GM12878 (cell line): ENCODE results near the gene SSPN. TPM values are rescaled to one million over a fixed set of nuclear protein-coding genes. Genes with fewer than 3 reads are reported as not detected.

Source experiments
- ATAC-seq: fragments of 200-7000 bp; cut with Tn5 transposase; 3 replicates; pipeline ENCODE4 v1.9.1; 2020; ENCODE audit warnings: mild to moderate bottlenecking, moderate library complexity
- BruUV-seq: library from RNA; stranded (reverse); fragments of 400-500 nt; replicated peaks from 2 replicates; lab custom pipeline; 2021; lab: Mats Ljungman, UMichigan
- CTCF ChIA-PET: fragments of 300-600 bp; sonication (Branson Sonifier 250); formaldehyde crosslinking; extraction: SDS; loops from one replicate; lab custom pipeline; 2021; ENCODE audit warnings: inconsistent platforms; lab: Yijun Ruan, JAX
- POLR2A ChIA-PET: fragments of 350-600 bp; formaldehyde crosslinking; extraction: SDS; loops from one replicate; lab custom pipeline; 2021; ENCODE audit warnings: inconsistent platforms; lab: Charles Lee
- RAD21 ChIA-PET: fragments of 300-600 bp; sonication (Branson Sonifier 250); formaldehyde crosslinking; loops from one replicate; lab custom pipeline; 2023; ENCODE audit warnings: antibody characterized with exemption; ENCODE audit not compliant: unreplicated experiment; lab: Charles Lee
- SMC1A ChIA-PET: fragments of 300-600 bp; sonication (Branson Sonifier 250); formaldehyde crosslinking; loops from one replicate; lab custom pipeline; 2023; ENCODE audit not compliant: unreplicated experiment, uncharacterized antibody; lab: Charles Lee
- DNase-seq: peaks from one replicate; pipeline ENCODE4 v3.0.0-alpha.2; 2011; ENCODE audit warnings: low read depth, low spot score
- FAIRE-seq: peaks from 3 replicates; lab custom pipeline; 2011; peaks lifted over from hg19 to GRCh38; lab: Jason Lieb, UNC
- H2AFZ ChIP-seq: 2 replicates; pipeline ENCODE4 v1.6.0; 2011; ENCODE audit warnings: low read depth, low read length, control low read depth; ENCODE audit not compliant: control insufficient read depth
- H3K27ac ChIP-seq: 2 replicates; pipeline ENCODE4 v1.5.1; 2011; ENCODE audit warnings: control low read depth; ENCODE audit not compliant: control insufficient read depth, insufficient read depth
- H3K27me3 ChIP-seq, 2 experiments: replicated peaks in 1 of 2; 2 replicates each; pipeline versions ENCODE4 v1.6.0 to v1.6.1; 2011; ENCODE audit warnings: low read length in 1 of 2; ENCODE audit not compliant: control insufficient read depth in 2 of 2, insufficient read depth in 2 of 2
- H3K36me3 ChIP-seq, 2 experiments: 2 replicates each; pipeline ENCODE4 v1.5.1; 2011; ENCODE audit warnings: low read length in 1 of 2; ENCODE audit not compliant: control insufficient read depth in 2 of 2, insufficient read depth in 2 of 2
- H3K4me1 ChIP-seq: 2 replicates; pipeline ENCODE4 v1.6.1; 2011; ENCODE audit warnings: mild to moderate bottlenecking, low read length, moderate library complexity, mixed read lengths; ENCODE audit not compliant: control insufficient read depth, insufficient read depth
- H3K4me2 ChIP-seq: 2 replicates; pipeline ENCODE4 v1.6.0; 2011; ENCODE audit warnings: control low read depth; ENCODE audit not compliant: control insufficient read depth, insufficient read depth
- H3K4me3 ChIP-seq: fragments of 200-600 bp; sonication (generic); 2 replicates; pipeline ENCODE4 v1.5.1; 2016
- H3K79me2 ChIP-seq: 2 replicates; pipeline ENCODE4 v1.6.0; 2011; ENCODE audit warnings: low read length; ENCODE audit not compliant: control insufficient read depth, insufficient read depth
- H3K9ac ChIP-seq: 2 replicates; pipeline ENCODE4 v1.8.0; 2011; ENCODE audit warnings: low read length, control low read depth, mixed read lengths; ENCODE audit not compliant: control insufficient read depth, insufficient read depth
- H3K9me3 ChIP-seq: replicated peaks from 3 replicates; pipeline ENCODE4 v1.5.1; 2011; ENCODE audit warnings: mild to moderate bottlenecking, low read length; ENCODE audit not compliant: control insufficient read depth, insufficient read depth
- H4K20me1 ChIP-seq: 2 replicates; pipeline ENCODE4 v1.6.0; 2011; ENCODE audit not compliant: control insufficient read depth, insufficient read depth
- HDAC6 ChIP-seq: fragments of 200-600 bp; sonication (generic); IDR thresholded peaks from one replicate; pipeline ENCODE4 v1.8.0; 2017; ENCODE audit warnings: antibody characterized with exemption; ENCODE audit not compliant: unreplicated experiment
- MTA2 ChIP-seq: fragments of 450-650 bp; IDR thresholded peaks from 2 replicates; pipeline ENCODE4 v1.6.1; 2016; ENCODE audit warnings: low read depth, mild to moderate bottlenecking, moderate library complexity
- MXI1 ChIP-seq: fragments of 150-350 bp; IDR thresholded peaks from 2 replicates; pipeline ENCODE4 v1.6.1; 2011; ENCODE audit warnings: low read depth, mild to moderate bottlenecking, inconsistent platforms, low read length, improper control_type of control experiment
- NFYB ChIP-seq: IDR thresholded peaks from 2 replicates; pipeline ENCODE4 v1.6.1; 2011; ENCODE audit warnings: low read depth, mild to moderate bottlenecking, low read length, improper control_type of control experiment, moderate library complexity; ENCODE audit not compliant: insufficient read depth
- NR2C1 ChIP-seq: fragments of 450-650 bp; IDR thresholded peaks from 2 replicates; pipeline ENCODE4 v1.6.1; 2017; ENCODE audit warnings: antibody characterized with exemption, mild to moderate bottlenecking, moderate library complexity
- POU2F2 ChIP-seq: IDR thresholded peaks from 3 replicates; pipeline ENCODE4 v1.6.1; 2011; ENCODE audit warnings: low read depth, mild to moderate bottlenecking, low read length, borderline replicate concordance
- SRF ChIP-seq, 2 experiments: IDR thresholded peaks; 2 replicates each; pipeline ENCODE4 v1.6.1; 2011; ENCODE audit warnings: low read depth in 2 of 2, low read length in 2 of 2, mild to moderate bottlenecking in 1 of 2, moderate library complexity in 1 of 2
- ZBTB4 ChIP-seq: fragments of 450-650 bp; formaldehyde crosslinking; IDR thresholded peaks from 2 replicates; pipeline ENCODE4 v1.4.0; 2022; ENCODE audit warnings: mild to moderate bottlenecking, moderate library complexity
- ZNF207 ChIP-seq: fragments of 450-650 bp; IDR thresholded peaks from 2 replicates; pipeline ENCODE4 v1.6.1; 2014; ENCODE audit warnings: antibody characterized with exemption, mild to moderate bottlenecking, borderline replicate concordance
- WGBS: methylation state at CpG from one replicate; pipeline ENCODE4 v1.1.6; 2016; ENCODE audit warnings: low lambda C conversion rate; ENCODE audit not compliant: insufficient replicate concordance, insufficient coverage; ENCODE audit errors: missing lambda C conversion rate; 5-methylcytosine and 5-hydroxymethylcytosine counted together
- in situ Hi-C: fragments of 300-500 bp; cut with MboI; formaldehyde crosslinking; loops from 9 replicates; pipeline ENCODE4 v1.14.3; 2018; ENCODE audit warnings: mixed read lengths
- intact Hi-C: fragments of 100-400 bp; cut with micrococcal nuclease; formaldehyde crosslinking; loops from one replicate; pipeline ENCODE4 v1.14.2; 2022; ENCODE audit not compliant: unreplicated experiment
- polyA plus RNA-seq, 11 experiments: library from polyadenylated mRNA; depleted of rRNA in 4 of 11; unstranded in 6 of 11; stranded (reverse) in 5 of 11; fragments of >200 nt; fragmentation: Nextera tagmentation in 4 of 11; fragmentation: Illumina TruSeq in 1 of 11; extraction: Ambion mirVana in 4 of 11; extraction: Trizol in 1 of 11; gene quantifications; 1 replicate in 1 of 11; 2 replicates in 10 of 11; pipeline versions ENCODE4 v1.2.1 to v1.2.3, GENCODE V29; 2011 to 2016; ENCODE audit warnings: inconsistent platforms in 2 of 11, missing spikeins in 2 of 11, low read depth in 1 of 11
- total RNA-seq, 4 experiments: library from RNA; depleted of rRNA in 3 of 4; stranded (reverse); fragments of >200 nt in 3 of 4; fragmentation: Illumina TruSeq in 1 of 4; extraction: Trizol in 1 of 4; gene quantifications; 2 replicates each; pipeline versions ENCODE4 v1.2.1 to v1.2.3, GENCODE V29; 2013 to 2021
- TF ChIP-seq, protein P1 (sequence below): fragments of 450-650 bp; IDR thresholded peaks from 2 replicates; pipeline ENCODE4 v1.6.1; 2018; ENCODE audit warnings: borderline replicate concordance, mild to moderate bottlenecking; ENCODE audit not compliant: partially characterized antibody
- TF ChIP-seq, protein P2 (sequence below): fragments of 450-650 bp; formaldehyde crosslinking; IDR thresholded peaks from 2 replicates; pipeline ENCODE4 v1.4.0; 2020; ENCODE audit warnings: mild to moderate bottlenecking, moderate library complexity

Gene SSPN
- total and polyA plus RNA-seq, 10 of the 15 experiments (the other 5 are each of a cell fraction or from before 2014, with no cell fraction given) = 0.04 to 0.41 (median 0.28) TPM; not detected in 5

DNA sequence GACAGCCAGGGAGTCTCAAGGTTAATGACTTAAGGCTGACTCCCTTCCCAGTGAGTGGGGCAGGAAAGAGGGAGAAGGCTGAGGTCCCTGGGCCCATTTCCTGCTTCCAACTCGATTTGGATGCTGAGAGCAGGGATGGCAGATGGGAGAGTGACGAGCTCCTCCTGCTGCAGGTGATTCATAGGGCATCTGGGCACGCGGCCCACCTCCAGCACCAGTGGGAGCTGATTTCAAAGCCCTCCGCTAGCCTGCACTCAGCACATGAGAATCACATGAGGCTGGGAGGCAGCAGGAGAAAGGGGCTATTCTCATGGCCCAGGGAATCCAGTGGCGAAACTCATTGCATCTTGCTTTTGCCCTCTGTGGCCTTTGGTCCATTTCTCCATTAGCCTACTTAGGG, 90.8 kb downstream of the SSPN start (continued):
- TF ChIP-seq, protein P1, sequence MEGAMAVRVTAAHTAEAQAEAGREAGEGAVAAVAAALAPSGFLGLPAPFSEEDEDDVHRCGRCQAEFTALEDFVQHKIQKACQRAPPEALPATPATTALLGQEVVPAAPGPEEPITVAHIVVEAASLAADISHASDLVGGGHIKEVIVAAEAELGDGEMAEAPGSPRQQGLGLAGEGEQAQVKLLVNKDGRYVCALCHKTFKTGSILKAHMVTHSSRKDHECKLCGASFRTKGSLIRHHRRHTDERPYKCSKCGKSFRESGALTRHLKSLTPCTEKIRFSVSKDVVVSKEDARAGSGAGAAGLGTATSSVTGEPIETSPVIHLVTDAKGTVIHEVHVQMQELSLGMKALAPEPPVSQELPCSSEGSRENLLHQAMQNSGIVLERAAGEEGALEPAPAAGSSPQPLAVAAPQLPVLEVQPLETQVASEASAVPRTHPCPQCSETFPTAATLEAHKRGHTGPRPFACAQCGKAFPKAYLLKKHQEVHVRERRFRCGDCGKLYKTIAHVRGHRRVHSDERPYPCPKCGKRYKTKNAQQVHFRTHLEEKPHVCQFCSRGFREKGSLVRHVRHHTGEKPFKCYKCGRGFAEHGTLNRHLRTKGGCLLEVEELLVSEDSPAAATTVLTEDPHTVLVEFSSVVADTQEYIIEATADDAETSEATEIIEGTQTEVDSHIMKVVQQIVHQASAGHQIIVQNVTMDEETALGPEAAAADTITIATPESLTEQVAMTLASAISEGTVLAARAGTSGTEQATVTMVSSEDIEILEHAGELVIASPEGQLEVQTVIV = no peak
- TF ChIP-seq SRF (IDR thresholded peaks at IDR 0.05; ENCODE audit: low read depth in 2 of 2, low read length in 2 of 2) (no peak), ZBTB4 (CRISPR knock-in tag) (no peak)

DNA sequence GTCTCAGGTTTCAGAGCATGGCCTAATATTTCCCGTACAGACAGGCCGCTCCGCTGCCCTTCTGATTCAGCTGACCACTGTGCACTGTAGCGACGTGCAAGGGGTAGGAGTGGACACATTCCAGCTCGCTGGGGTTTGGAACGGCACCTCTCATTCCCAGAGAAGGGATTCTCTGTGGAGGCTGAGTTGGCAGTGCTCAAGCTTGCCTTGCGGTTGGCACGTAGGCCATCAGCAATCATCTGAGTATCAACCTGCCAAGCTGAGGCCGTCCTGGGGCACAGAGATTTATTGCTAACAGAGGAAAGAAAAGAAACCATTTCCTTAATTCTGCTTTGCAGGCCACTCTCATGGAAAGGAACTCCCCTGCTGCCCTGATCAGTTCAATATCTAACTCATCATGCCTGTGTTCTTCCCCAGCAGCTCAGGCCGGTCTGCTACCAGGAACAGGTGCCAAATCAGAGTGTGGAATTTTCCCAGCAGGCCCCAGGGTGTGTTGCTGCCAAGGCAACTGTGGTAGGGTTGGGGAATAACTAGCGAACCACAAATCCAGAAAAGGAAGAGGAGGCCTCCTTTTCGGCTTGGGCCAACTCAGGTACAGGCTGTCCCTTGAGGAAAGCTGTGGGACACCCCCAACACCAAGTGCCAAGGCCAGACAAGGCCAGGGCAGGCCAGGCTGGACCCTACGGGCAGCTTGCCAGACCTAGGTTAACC, 92.5 kb downstream of the SSPN start:
- Histone ChIP-seq H3K4me1 (no peaks in the 10 kb centered on the region), H3K9ac (no peak overlapping the region), H4K20me1 (no peaks in the 10 kb centered on the region), H3K4me2 (no peak overlapping the region), H2AFZ (no peak overlapping the region), H3K36me3 (no peaks in the 10 kb centered on the region), H3K79me2 (no peaks in the 10 kb centered on the region), H3K27ac (no peak overlapping the region), H3K27me3 (no peaks in the 10 kb centered on the region; a peak in 2 of 4 replicates), H3K9me3 (no peaks in the 10 kb centered on the region), H3K4me3 (no peak overlapping the region)
- 80% methylated on average over 14 of the region's 14 CpGs for WGBS
- CTCF ChIA-PET = interaction anchor here (0.9 to 1.6 kb wide), 6 partner anchors 10 to 15 kb away, joined by 3 to 6 read pairs (median 4); no protein-coding TSS in a partner anchor
- RAD21 ChIA-PET = interaction anchor here (1.0 to 1.7 kb wide), 4 partner anchors 9 to 1510 kb away, joined by 3 to 5 read pairs (median 3); no protein-coding TSS in a partner anchor
- ATAC-seq = no peak; the same call in 2 of the 3 replicates
- DNase-seq = no peak
- no TSS peak for BruUV-seq
- in situ Hi-C loops (no loop called here), intact Hi-C loops (no loop called here)
- POLR2A ChIA-PET = interaction anchor here (0.8 to 1.1 kb wide), 4 partner anchors 9 to 173 kb away, joined by 3 to 5 read pairs (median 3); no protein-coding TSS in a partner anchor
- SMC1A ChIA-PET = interaction anchor here (0.6 to 6.4 kb wide), 8 partner anchors 10 to 132 kb away, joined by 3 to 42 read pairs (median 7); no protein-coding TSS in a partner anchor
- no peak for FAIRE-seq
- TF ChIP-seq HDAC6 = no peak
- TF ChIP-seq MXI1 = no peak
- no peak for TF ChIP-seq ZNF207
- TF ChIP-seq NFYB = no peak
- TF ChIP-seq, protein P2, sequence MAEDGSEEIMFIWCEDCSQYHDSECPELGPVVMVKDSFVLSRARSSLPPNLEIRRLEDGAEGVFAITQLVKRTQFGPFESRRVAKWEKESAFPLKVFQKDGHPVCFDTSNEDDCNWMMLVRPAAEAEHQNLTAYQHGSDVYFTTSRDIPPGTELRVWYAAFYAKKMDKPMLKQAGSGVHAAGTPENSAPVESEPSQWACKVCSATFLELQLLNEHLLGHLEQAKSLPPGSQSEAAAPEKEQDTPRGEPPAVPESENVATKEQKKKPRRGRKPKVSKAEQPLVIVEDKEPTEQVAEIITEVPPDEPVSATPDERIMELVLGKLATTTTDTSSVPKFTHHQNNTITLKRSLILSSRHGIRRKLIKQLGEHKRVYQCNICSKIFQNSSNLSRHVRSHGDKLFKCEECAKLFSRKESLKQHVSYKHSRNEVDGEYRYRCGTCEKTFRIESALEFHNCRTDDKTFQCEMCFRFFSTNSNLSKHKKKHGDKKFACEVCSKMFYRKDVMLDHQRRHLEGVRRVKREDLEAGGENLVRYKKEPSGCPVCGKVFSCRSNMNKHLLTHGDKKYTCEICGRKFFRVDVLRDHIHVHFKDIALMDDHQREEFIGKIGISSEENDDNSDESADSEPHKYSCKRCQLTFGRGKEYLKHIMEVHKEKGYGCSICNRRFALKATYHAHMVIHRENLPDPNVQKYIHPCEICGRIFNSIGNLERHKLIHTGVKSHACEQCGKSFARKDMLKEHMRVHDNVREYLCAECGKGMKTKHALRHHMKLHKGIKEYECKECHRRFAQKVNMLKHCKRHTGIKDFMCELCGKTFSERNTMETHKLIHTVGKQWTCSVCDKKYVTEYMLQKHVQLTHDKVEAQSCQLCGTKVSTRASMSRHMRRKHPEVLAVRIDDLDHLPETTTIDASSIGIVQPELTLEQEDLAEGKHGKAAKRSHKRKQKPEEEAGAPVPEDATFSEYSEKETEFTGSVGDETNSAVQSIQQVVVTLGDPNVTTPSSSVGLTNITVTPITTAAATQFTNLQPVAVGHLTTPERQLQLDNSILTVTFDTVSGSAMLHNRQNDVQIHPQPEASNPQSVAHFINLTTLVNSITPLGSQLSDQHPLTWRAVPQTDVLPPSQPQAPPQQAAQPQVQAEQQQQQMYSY (CRISPR knock-in tag) = no peak
- TF ChIP-seq POU2F2 = no peak
- no peak for TF ChIP-seq NR2C1
- TF ChIP-seq MTA2 = no peak
